HG03457 (cell line): ENCODE results near the gene KCNT2.
"Not testable (repeated sequence)": the region's sequence is repeated elsewhere in the genome, so short reads cannot be mapped to it uniquely, and the experiment has no call there.

Experiments used
- ATAC-seq: cut with Tn5 transposase; IDR thresholded peaks from one replicate; pipeline ENCODE4 v1.9.1; 2021; ENCODE audit warnings: moderate number of reproducible peaks; ENCODE audit not compliant: unreplicated experiment

Gene KCNT2

DNA sequence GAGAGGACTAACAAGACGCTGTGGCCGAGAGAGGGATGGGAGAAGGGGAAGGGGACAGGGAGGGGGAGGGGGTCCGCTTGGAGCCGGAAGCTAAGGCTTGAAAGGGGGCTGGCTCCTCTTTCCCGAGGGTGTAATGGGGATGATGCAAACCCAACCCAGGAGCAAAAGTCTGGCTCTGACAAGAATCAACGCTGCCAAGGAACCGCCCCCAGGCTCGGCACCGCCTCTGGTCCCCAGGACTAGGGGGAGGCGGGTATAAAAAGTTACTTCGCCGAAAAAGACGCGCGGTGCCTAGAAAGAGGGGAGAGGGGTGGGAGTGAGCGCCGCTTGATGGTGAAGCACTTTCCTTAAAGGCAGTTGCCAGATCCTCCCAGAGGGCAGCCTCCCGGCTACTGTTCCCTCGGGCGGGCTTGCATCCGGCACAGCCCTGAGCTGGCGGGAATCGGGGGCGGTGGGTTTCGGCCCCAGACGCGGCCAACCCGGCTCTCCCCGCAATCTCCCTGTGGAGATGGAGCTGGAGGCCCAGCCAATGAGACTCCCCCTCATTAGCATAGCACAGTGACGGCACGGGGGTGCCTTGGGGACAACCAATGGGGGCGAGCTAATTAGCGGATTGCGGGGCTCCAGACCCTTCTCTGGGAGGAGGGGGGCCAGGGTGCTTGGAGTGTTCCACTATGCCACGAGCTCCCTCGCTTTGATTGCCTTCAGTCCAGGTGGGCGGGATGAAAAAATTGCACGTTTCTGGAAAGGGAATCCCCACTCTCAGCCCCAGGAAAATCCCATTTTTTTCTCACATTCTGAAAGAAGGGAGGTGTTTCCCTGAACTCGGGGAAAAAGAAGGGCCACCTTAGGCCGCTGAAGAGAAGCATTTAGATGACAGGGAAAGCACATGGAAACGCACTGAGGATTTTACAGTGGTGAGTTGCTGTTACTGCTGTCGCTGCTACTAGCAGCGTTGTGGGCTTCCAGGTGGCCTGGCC lies at the start of gene KCNT2:
Gene KCNT2, minus strand, starts transcription at position 51 of the 980 bp plus-strand sequence. CDS start 131 bp downstream, outside the sequence.
- no peak for ATAC-seq

DNA sequence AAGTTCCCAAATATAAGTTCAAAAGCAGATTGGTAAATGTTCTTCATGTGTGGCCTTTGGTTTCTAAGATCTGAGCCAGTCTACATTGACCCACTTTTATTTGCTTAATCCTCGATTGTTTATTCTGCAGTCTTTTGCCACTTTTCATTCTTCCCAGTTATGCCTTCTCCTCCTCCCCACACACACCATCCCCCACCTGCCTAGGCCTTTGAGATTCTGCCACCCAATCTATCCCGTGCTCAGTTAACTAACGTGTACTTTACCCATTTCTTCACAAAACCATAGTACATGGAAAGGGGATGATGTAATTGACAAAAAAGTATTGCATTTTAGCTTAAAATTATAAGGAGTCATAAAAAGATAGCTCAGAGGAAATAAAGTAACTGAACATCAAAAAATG lies 47.3 kb upstream of the KCNT2 start:
- no peak for ATAC-seq

GRCh38 chr1:196655071-196655470 lies 46.8 kb upstream of the KCNT2 start:
- no peak for ATAC-seq

DNA sequence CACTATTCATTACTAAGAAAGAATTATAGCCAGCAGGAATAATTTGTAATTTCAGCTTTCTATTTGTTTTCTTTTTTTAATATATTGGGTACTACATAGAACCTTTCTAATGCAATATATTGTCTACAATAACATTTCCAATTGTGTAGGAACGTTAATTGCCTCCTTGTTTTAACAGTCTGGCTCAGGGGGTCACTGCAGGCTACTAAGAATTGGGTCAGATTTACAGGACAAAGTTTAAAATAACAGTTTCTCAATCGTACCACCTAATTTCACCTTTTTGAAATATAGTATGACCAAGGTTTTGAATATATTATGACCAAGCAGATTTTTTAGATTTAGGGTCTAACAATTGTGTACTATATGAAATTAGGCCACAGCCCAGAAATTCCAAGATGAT lies 46.0 kb upstream of the KCNT2 start:
- no peak for ATAC-seq

GRCh38 chr1:196651637-196652215 lies 43.5 kb upstream of the KCNT2 start, which contains the start of gene CFH:
Gene CFH (plus strand): TSS chr1:196652043. CDS start chr1:196652118, 75 bp downstream.
- no peak for ATAC-seq

DNA sequence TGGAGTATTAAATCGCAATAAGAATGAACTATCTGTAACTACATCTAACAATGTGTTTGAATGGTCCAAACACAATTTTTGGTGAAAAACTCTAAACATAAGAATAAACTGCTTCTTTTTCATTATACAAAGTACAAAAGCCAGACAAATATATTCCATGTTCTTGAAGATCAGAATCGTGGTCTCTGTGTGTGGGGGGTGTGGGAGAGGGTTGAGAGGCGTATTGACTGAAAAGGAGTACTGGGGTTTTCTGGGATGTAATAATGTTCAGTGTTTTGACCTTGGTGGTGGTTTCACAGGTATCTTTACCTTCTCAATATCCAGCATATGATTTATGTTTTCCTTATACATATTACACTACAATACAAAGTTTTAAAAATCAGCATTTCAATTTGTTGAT lies 42.8 kb upstream of the KCNT2 start:
- ATAC-seq = no peak

GRCh38 chr1:196650403-196650802 lies 42.2 kb upstream of the KCNT2 start:
- no peak for ATAC-seq

- ATAC-seq = no peak
These were observed 41.8 kb upstream of the KCNT2 start for GRCh38 chr1:196649990-196650389.

- no peak for ATAC-seq
These were observed 32.7 kb upstream of the KCNT2 start for GRCh38 chr1:196640976-196641375.

- ATAC-seq = not testable (repeated sequence)
These were observed 31.1 kb upstream of the KCNT2 start for GRCh38 chr1:196639291-196639690.

- ATAC-seq = no peak
These were observed 30.2 kb upstream of the KCNT2 start for GRCh38 chr1:196638466-196638865.

DNA sequence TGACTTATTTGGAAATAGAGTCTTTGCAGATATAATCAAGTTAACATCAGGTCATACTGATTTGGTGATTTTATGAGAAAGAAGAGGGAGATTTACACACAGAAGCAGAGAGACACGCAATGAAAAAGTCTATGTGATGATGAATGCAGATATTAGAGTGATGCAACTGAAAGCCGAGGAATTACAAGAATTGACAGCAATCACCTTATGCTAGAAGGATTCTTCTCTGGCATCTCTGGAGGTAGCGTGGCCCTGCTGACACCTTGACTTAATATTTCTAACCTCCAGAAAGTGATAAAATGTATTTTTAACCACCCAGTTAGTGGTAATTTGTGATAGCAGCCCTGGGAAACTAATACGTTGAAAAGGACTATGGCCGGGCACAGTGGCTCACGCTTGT lies 29.4 kb upstream of the KCNT2 start:
- no peak for ATAC-seq

- no peak for ATAC-seq
These were observed 20.6 kb upstream of the KCNT2 start for GRCh38 chr1:196628838-196629237.

DNA sequence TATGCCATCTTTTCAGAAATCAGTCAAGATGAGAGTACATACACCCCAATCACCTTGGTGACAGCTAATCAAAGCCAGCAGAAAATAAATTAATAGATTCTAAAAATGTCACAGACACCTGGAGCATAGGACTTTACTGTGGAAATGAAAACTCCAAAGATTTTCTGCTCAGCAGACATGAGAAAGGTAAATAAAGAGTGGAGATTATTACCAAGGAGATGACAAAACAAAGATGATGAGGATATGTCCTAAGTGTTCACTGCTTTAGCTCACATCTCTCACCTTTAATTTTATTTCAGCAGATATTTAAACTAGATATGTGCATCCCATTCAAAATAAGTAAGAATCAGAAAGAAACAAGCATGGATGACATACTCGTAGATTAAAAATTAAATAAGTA lies 14.8 kb upstream of the KCNT2 start:
- ATAC-seq = no peak

- ATAC-seq = no peak
These were observed 11.5 kb upstream of the KCNT2 start for GRCh38 chr1:196619721-196620120.

GRCh38 chr1:196611873-196612272 lies 3.6 kb upstream of the KCNT2 start:
- no peak for ATAC-seq

GRCh38 chr1:196609370-196609737 lies 1.1 kb upstream of the KCNT2 start:
- ATAC-seq = no peak

GRCh38 chr1:196607981-196608380 lies 259 bp downstream of the KCNT2 start:
- ATAC-seq = no peak

GRCh38 chr1:196603651-196604050 lies 4.6 kb downstream of the KCNT2 start:
- no peak for ATAC-seq

- no peak for ATAC-seq
These were observed 9.1 kb downstream of the KCNT2 start for GRCh38 chr1:196598942-196599748.

DNA sequence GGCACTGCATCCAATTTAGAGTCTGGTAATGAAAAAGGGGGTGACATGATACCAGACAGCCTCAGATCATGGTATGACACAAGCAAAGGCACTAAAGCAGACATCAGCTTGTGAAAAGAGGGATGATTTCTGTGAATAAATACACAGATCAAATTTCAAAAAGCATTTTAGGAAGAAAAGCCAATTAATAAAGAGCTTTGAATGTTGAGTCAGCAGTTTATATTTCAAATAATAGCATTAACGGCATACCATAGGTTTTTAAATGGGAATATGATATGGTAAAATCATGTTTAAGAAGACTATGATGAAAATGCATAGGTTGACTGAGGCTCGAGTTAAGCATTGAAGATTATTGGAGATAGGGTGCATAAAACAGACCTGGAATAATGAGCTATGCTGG lies 13.5 kb downstream of the KCNT2 start:
- no peak for ATAC-seq
